DND-41 (cell line): ENCODE results near the gene CALCOCO1.

ENCODE experiments used
- ATAC-seq: fragments of 200-7000 bp; cut with Tn5 transposase; 3 replicates; pipeline ENCODE4 v1.9.1; 2021; ENCODE audit warnings: low read depth; ENCODE audit not compliant: insufficient read depth
- DNase-seq: peaks from one replicate; pipeline ENCODE4 v3.0.0-alpha.2; 2020
- H2AFZ ChIP-seq: 2 replicates; pipeline ENCODE4 v1.6.0; 2012; ENCODE audit warnings: low read depth, low read length
- H3K27ac ChIP-seq: 2 replicates; pipeline ENCODE4 v1.5.1; 2012; ENCODE audit warnings: low read length, inconsistent platforms
- H3K27me3 ChIP-seq: fragments of 200-600 bp; sonication (generic); 2 replicates; pipeline ENCODE4 v1.6.0; 2012; ENCODE audit warnings: low read length, mild to moderate bottlenecking, inconsistent platforms; ENCODE audit not compliant: insufficient read depth, poor library complexity
- H3K36me3 ChIP-seq: 2 replicates; pipeline ENCODE4 v1.5.1; 2012; ENCODE audit warnings: low read length, inconsistent platforms; ENCODE audit not compliant: insufficient read depth
- H3K4me1 ChIP-seq: 2 replicates; pipeline ENCODE4 v1.5.1; 2012; ENCODE audit warnings: mild to moderate bottlenecking, low read length; ENCODE audit not compliant: insufficient read depth
- H3K4me2 ChIP-seq: 2 replicates; pipeline ENCODE4 v1.6.0; 2012; ENCODE audit warnings: mild to moderate bottlenecking, moderate library complexity, low read length, inconsistent platforms; ENCODE audit not compliant: insufficient read depth
- H3K4me3 ChIP-seq, 2 experiments: fragments of 200-600 bp in 1 of 2; shearing (Covaris generic) in 1 of 2; 2 replicates each; pipeline ENCODE4 v1.5.1; 2012 to 2016; ENCODE audit warnings: inconsistent platforms in 2 of 2, low read length in 2 of 2, mild to moderate bottlenecking in 2 of 2, low read depth in 1 of 2, moderate library complexity in 1 of 2
- H3K79me2 ChIP-seq: 2 replicates; pipeline ENCODE4 v1.6.0; 2012; ENCODE audit warnings: low read length, inconsistent platforms; ENCODE audit not compliant: insufficient read depth
- H3K9ac ChIP-seq: 2 replicates; pipeline ENCODE4 v1.6.0; 2012; ENCODE audit warnings: low read depth, mild to moderate bottlenecking, inconsistent platforms, low read length, moderate library complexity
- H3K9me3 ChIP-seq: 2 replicates; pipeline ENCODE4 v1.5.1; 2012; ENCODE audit warnings: low read length, moderate library complexity, mild to moderate bottlenecking, inconsistent platforms; ENCODE audit not compliant: insufficient read depth, severe bottlenecking
- H4K20me1 ChIP-seq: 2 replicates; pipeline ENCODE4 v1.6.0; 2012; ENCODE audit warnings: low read length; ENCODE audit not compliant: insufficient read depth
- CTCF ChIP-seq: IDR thresholded peaks from 2 replicates; pipeline ENCODE4 v1.5.1; 2012; ENCODE audit warnings: borderline replicate concordance, low read length, moderate library complexity, mild to moderate bottlenecking; ENCODE audit not compliant: poor library complexity, severe bottlenecking; ENCODE audit errors: extremely low read depth
- EZH2 ChIP-seq: IDR thresholded peaks from 3 replicates; pipeline ENCODE4 v1.6.1; 2012; ENCODE audit warnings: borderline replicate concordance, low read depth, mild to moderate bottlenecking, moderate library complexity, low read length, inconsistent platforms; ENCODE audit not compliant: severe bottlenecking

CALCOCO1 gene

GRCh38 chr12:53770281-53770680, 43.0 kb upstream of the CALCOCO1 start:
- no peaks in the 10 kb centered on the region for H3K9me3 ChIP-seq
- H3K4me3 ChIP-seq: no peak overlapping the region
- DNase-seq: no peak
- no peaks in the 10 kb centered on the region for H3K36me3 ChIP-seq
- no peak overlapping the region for H3K4me2 ChIP-seq
- H3K4me1 ChIP-seq: no peaks in the 10 kb centered on the region
- ATAC-seq: no peak
- peaks cover 38% of the 10 kb centered on the region for H3K27me3 ChIP-seq
- no peak overlapping the region for H2AFZ ChIP-seq
- H4K20me1 ChIP-seq: no peaks in the 10 kb centered on the region
- H3K79me2 ChIP-seq: no peaks in the 10 kb centered on the region
- TF ChIP-seq EZH2 (no peak), CTCF (no peak)
- H3K27ac ChIP-seq: no peak overlapping the region
- no peak overlapping the region for H3K9ac ChIP-seq

- H3K27me3 ChIP-seq: peaks cover 44% of the 10 kb centered on the region
- no peaks in the 10 kb centered on the region for H3K79me2 ChIP-seq
- DNase-seq (no peak), ATAC-seq (no peak)
- no peak overlapping the region for H3K27ac ChIP-seq
- H3K9me3 ChIP-seq: no peaks in the 10 kb centered on the region
- TF ChIP-seq EZH2 (no peak), CTCF (no peak)
- no peak overlapping the region for H3K9ac ChIP-seq
- no peaks in the 10 kb centered on the region for H4K20me1 ChIP-seq
- H3K36me3 ChIP-seq: no peaks in the 10 kb centered on the region
- no peak overlapping the region for H3K4me2 ChIP-seq
- H3K4me3 ChIP-seq: no peak overlapping the region
- no peak overlapping the region for H2AFZ ChIP-seq
- no peaks in the 10 kb centered on the region for H3K4me1 ChIP-seq
Observed at GRCh38 chr12:53768976-53769375, 41.7 kb upstream of the CALCOCO1 start.

- Histone ChIP-seq H3K4me2 (no peak overlapping the region), H4K20me1 (no peaks in the 10 kb centered on the region), H3K4me1 (no peaks in the 10 kb centered on the region), H3K79me2 (no peaks in the 10 kb centered on the region), H3K4me3 (no peak overlapping the region), H3K9me3 (no peaks in the 10 kb centered on the region), H3K9ac (no peak overlapping the region), H3K27me3 (peaks cover 50% of the 10 kb centered on the region), H3K36me3 (no peaks in the 10 kb centered on the region), H2AFZ (no peak overlapping the region), H3K27ac (no peak overlapping the region)
- TF ChIP-seq EZH2: no peak
- no peak for TF ChIP-seq CTCF
- ATAC-seq (no peak), DNase-seq (no peak)
Observed at GRCh38 chr12:53766881-53767280, 39.6 kb upstream of the CALCOCO1 start.

GRCh38 chr12:53765891-53766290, 38.6 kb upstream of the CALCOCO1 start:
- no peaks in the 10 kb centered on the region for H4K20me1 ChIP-seq
- no peak overlapping the region for H3K4me3 ChIP-seq
- no peaks in the 10 kb centered on the region for H3K36me3 ChIP-seq
- H2AFZ ChIP-seq: no peak overlapping the region
- no peak for TF ChIP-seq CTCF
- TF ChIP-seq EZH2: no peak
- no peak for ATAC-seq
- H3K4me1 ChIP-seq: no peaks in the 10 kb centered on the region
- H3K79me2 ChIP-seq: no peaks in the 10 kb centered on the region
- no peak overlapping the region for H3K9ac ChIP-seq
- H3K9me3 ChIP-seq: no peaks in the 10 kb centered on the region
- no peak for DNase-seq
- no peak overlapping the region for H3K4me2 ChIP-seq
- no peak overlapping the region for H3K27ac ChIP-seq
- peaks cover 51% of the 10 kb centered on the region for H3K27me3 ChIP-seq
